K562 (cell line): ENCODE measurements around the gene PDZK1IP1. TPM values are rescaled to one million over a fixed set of nuclear protein-coding genes. Genes with fewer than 3 reads are reported as not detected.

Experiments used
- ARID1B ChIP-seq: fragments of 450-650 bp; IDR thresholded peaks from 2 replicates; pipeline ENCODE4 v1.6.1; 2016; ENCODE audit warnings: antibody characterized with exemption, mild to moderate bottlenecking, inconsistent platforms
- EHMT2 ChIP-seq: fragments of 450-650 bp; IDR thresholded peaks from 2 replicates; pipeline ENCODE4 v1.6.1; 2018; ENCODE audit warnings: antibody characterized with exemption
- EP300 ChIP-seq: IDR thresholded peaks from 2 replicates; pipeline ENCODE4 v1.6.1; 2012; ENCODE audit warnings: low read length, improper control_type of control experiment
- EP400 ChIP-seq: fragments of 450-650 bp; IDR thresholded peaks from 2 replicates; pipeline ENCODE4 v1.6.1; 2017; ENCODE audit warnings: antibody characterized with exemption, mild to moderate bottlenecking, moderate library complexity
- GTF2F1 ChIP-seq: IDR thresholded peaks from 2 replicates; pipeline ENCODE4 v1.6.1; 2011; ENCODE audit warnings: low read depth, low read length, improper control_type of control experiment
- MAFG ChIP-seq: fragments of 450-650 bp; conservative IDR thresholded peaks from 2 replicates; pipeline ENCODE4 v1.6.1; 2016; ENCODE audit warnings: missing genetic modification characterization, missing compliant biosample characterization
- MTA3 ChIP-seq: fragments of 450-650 bp; formaldehyde crosslinking; IDR thresholded peaks from 2 replicates; pipeline ENCODE4 v1.6.1; 2017; ENCODE audit warnings: mild to moderate bottlenecking, borderline replicate concordance
- NR1H2 ChIP-seq: sonication (generic); formaldehyde crosslinking; IDR thresholded peaks from 2 replicates; pipeline ENCODE4 v1.4.0; 2020; ENCODE audit warnings: mild to moderate bottlenecking, missing genetic modification reagents
- PCBP2 ChIP-seq: fragments of 200-400 bp; formaldehyde crosslinking; IDR thresholded peaks from 2 replicates; pipeline ENCODE4 v1.6.1; 2018; ENCODE audit warnings: low read length, low read depth, mild to moderate bottlenecking, moderate library complexity; ENCODE audit not compliant: poor library complexity, severe bottlenecking
- PTBP1 ChIP-seq: fragments of 200-400 bp; formaldehyde crosslinking; IDR thresholded peaks from 2 replicates; pipeline ENCODE4 v1.6.1; 2017; ENCODE audit warnings: low read depth, low read length
- ZNF174 ChIP-seq: fragments of 250-450 bp; sonication (Bioruptor Pico); IDR thresholded peaks from 2 replicates; pipeline ENCODE4 v1.4.0; 2020; ENCODE audit warnings: mild to moderate bottlenecking
- ZNF263 ChIP-seq: sonication (generic); formaldehyde crosslinking; IDR thresholded peaks from 2 replicates; pipeline ENCODE4 v1.8.0; 2022; ENCODE audit warnings: mild to moderate bottlenecking, missing genetic modification reagents, borderline replicate concordance
- ZNF584 ChIP-seq: fragments of 200-800 bp; sonication (Bioruptor generic); IDR thresholded peaks from 2 replicates; pipeline ENCODE4 v1.6.1; 2016; ENCODE audit warnings: low read depth, mild to moderate bottlenecking, missing genetic modification characterization, missing compliant biosample characterization
- polyA plus RNA-seq, 8 experiments: library from polyadenylated mRNA; depleted of rRNA in 4 of 8; stranded (reverse) in 5 of 8; unstranded in 3 of 8; fragments of >200 nt; fragmentation: Nextera tagmentation in 2 of 8; fragmentation: Illumina TruSeq in 1 of 8; extraction: Ambion mirVana in 2 of 8; extraction: Trizol in 1 of 8; gene quantifications; 2 replicates each; pipeline versions ENCODE4 v1.2.1 to v1.2.3, GENCODE V29; 2011 to 2014; ENCODE audit warnings: inconsistent platforms in 1 of 8, missing spikeins in 1 of 8
- total RNA-seq, 7 experiments: library from RNA; depleted of rRNA in 6 of 7; stranded (reverse); fragments of >200 nt in 6 of 7; fragmentation: Illumina TruSeq in 2 of 7; extraction: Trizol in 2 of 7; gene quantifications; 2 replicates each; pipeline versions ENCODE4 v1.2.1 to v1.2.3, GENCODE V29; 2011 to 2021; ENCODE audit warnings: low replicate concordance in 1 of 7
- TF ChIP-seq, protein P1 (sequence below): fragments of 450-650 bp; formaldehyde crosslinking; IDR thresholded peaks from 2 replicates; pipeline ENCODE4 v1.4.0; 2022; ENCODE audit warnings: missing genetic modification characterization
- TF ChIP-seq, protein P2 (sequence below): IDR thresholded peaks from 2 replicates; pipeline ENCODE4 v1.6.1; 2011; ENCODE audit warnings: borderline replicate concordance, low read depth, mild to moderate bottlenecking, moderate library complexity, low read length; ENCODE audit not compliant: insufficient read depth, poor library complexity, severe bottlenecking
- TF ChIP-seq, protein P3 (sequence below): fragments of 450-650 bp; IDR thresholded peaks from 2 replicates; pipeline ENCODE4 v1.7.1; 2018; ENCODE audit warnings: mild to moderate bottlenecking, low read depth; ENCODE audit not compliant: partially characterized antibody
- TF ChIP-seq, protein P4 (sequence below): sonication (generic); formaldehyde crosslinking; IDR thresholded peaks from 2 replicates; pipeline ENCODE4 v1.8.1; 2022; ENCODE audit warnings: missing genetic modification reagents
- TF ChIP-seq, protein P5 (sequence below): fragments of 450-650 bp; conservative IDR thresholded peaks from 2 replicates; pipeline ENCODE4 v1.6.1; 2016; ENCODE audit warnings: missing genetic modification characterization, low read depth, mild to moderate bottlenecking, control low read depth, missing compliant biosample characterization

The PDZK1IP1 gene
- total and polyA plus RNA-seq, 9 of the 15 experiments (the other 6 are each of a cell fraction or from before 2014, with no cell fraction given) = 0.17 to 0.68 (median 0.53) TPM; not detected in 2

DNA sequence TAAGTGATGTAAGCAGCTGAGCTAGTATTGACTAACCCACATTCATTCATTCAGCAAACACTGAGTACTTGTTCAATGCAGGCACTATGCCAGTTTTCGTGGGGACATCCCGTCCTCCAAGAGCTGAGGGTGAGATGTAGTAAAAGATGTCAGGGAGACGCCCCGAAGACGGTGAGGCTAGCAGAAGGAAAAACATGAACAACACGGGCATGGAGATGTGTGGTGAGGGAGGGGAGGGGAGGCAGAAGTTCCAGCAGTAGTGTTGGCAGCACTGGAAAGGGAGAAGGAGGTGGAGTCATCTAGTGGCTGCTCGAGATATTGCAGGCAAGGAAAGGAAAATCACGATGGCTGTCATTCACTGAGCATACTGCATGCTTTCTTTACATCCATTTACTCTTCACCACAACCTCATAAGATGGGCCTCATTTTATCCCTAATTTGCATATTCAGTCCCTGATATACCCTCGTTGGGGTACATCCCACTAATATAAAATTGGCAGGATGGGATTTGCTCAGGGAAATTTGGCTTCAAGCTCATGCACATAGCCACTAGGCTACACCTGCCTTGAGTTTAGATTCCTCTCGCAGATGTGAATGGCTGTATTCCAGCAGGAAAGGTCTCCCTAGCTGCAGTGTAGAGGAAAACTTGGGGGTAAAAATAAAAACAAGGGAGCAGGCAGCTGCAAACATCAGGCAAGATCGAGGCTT lies 14.5 kb downstream of the PDZK1IP1 start (continued):
- TF ChIP-seq, protein P1, sequence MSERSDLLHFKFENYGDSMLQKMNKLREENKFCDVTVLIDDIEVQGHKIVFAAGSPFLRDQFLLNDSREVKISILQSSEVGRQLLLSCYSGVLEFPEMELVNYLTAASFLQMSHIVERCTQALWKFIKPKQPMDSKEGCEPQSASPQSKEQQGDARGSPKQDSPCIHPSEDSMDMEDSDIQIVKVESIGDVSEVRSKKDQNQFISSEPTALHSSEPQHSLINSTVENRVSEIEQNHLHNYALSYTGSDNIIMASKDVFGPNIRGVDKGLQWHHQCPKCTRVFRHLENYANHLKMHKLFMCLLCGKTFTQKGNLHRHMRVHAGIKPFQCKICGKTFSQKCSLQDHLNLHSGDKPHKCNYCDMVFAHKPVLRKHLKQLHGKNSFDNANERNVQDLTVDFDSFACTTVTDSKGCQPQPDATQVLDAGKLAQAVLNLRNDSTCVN (CRISPR knock-in tag) = no peak
- TF ChIP-seq GTF2F1 = no peak
- TF ChIP-seq PCBP2 = no peak
- TF ChIP-seq EP300 = no peak
- TF ChIP-seq, protein P2, sequence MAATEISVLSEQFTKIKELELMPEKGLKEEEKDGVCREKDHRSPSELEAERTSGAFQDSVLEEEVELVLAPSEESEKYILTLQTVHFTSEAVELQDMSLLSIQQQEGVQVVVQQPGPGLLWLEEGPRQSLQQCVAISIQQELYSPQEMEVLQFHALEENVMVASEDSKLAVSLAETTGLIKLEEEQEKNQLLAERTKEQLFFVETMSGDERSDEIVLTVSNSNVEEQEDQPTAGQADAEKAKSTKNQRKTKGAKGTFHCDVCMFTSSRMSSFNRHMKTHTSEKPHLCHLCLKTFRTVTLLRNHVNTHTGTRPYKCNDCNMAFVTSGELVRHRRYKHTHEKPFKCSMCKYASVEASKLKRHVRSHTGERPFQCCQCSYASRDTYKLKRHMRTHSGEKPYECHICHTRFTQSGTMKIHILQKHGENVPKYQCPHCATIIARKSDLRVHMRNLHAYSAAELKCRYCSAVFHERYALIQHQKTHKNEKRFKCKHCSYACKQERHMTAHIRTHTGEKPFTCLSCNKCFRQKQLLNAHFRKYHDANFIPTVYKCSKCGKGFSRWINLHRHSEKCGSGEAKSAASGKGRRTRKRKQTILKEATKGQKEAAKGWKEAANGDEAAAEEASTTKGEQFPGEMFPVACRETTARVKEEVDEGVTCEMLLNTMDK = no peak
- no peak for TF ChIP-seq PTBP1
- no peak for TF ChIP-seq MAFG (tag)
- TF ChIP-seq MTA3 = no peak
- TF ChIP-seq, protein P3, sequence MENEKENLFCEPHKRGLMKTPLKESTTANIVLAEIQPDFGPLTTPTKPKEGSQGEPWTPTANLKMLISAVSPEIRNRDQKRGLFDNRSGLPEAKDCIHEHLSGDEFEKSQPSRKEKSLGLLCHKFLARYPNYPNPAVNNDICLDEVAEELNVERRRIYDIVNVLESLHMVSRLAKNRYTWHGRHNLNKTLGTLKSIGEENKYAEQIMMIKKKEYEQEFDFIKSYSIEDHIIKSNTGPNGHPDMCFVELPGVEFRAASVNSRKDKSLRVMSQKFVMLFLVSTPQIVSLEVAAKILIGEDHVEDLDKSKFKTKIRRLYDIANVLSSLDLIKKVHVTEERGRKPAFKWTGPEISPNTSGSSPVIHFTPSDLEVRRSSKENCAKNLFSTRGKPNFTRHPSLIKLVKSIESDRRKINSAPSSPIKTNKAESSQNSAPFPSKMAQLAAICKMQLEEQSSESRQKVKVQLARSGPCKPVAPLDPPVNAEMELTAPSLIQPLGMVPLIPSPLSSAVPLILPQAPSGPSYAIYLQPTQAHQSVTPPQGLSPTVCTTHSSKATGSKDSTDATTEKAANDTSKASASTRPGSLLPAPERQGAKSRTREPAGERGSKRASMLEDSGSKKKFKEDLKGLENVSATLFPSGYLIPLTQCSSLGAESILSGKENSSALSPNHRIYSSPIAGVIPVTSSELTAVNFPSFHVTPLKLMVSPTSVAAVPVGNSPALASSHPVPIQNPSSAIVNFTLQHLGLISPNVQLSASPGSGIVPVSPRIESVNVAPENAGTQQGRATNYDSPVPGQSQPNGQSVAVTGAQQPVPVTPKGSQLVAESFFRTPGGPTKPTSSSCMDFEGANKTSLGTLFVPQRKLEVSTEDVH = no peak
- TF ChIP-seq EP400 = no peak
- TF ChIP-seq ZNF174 (CRISPR knock-in tag) = no peak
- no peak for TF ChIP-seq ZNF263 (CRISPR knock-in tag)
- no peak for TF ChIP-seq ARID1B
- TF ChIP-seq, protein P4, sequence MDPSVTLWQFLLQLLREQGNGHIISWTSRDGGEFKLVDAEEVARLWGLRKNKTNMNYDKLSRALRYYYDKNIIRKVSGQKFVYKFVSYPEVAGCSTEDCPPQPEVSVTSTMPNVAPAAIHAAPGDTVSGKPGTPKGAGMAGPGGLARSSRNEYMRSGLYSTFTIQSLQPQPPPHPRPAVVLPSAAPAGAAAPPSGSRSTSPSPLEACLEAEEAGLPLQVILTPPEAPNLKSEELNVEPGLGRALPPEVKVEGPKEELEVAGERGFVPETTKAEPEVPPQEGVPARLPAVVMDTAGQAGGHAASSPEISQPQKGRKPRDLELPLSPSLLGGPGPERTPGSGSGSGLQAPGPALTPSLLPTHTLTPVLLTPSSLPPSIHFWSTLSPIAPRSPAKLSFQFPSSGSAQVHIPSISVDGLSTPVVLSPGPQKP = no peak
- TF ChIP-seq ZNF584 (CRISPR knock-in tag) = no peak
- TF ChIP-seq, protein P5, sequence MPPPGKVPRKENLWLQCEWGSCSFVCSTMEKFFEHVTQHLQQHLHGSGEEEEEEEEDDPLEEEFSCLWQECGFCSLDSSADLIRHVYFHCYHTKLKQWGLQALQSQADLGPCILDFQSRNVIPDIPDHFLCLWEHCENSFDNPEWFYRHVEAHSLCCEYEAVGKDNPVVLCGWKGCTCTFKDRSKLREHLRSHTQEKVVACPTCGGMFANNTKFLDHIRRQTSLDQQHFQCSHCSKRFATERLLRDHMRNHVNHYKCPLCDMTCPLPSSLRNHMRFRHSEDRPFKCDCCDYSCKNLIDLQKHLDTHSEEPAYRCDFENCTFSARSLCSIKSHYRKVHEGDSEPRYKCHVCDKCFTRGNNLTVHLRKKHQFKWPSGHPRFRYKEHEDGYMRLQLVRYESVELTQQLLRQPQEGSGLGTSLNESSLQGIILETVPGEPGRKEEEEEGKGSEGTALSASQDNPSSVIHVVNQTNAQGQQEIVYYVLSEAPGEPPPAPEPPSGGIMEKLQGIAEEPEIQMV (tag) = no peak
- peak; percentile 29; the same call in 1 of the 2 replicates for TF ChIP-seq EHMT2
- TF ChIP-seq NR1H2 = no peak
